ENCODE measurements around the gene KRTAP10-8.
"Not testable (repeated sequence)": the region's sequence is repeated elsewhere in the genome, so short reads cannot be mapped to it uniquely, and the experiment has no call there.

KRTAP10-8 gene

DNA sequence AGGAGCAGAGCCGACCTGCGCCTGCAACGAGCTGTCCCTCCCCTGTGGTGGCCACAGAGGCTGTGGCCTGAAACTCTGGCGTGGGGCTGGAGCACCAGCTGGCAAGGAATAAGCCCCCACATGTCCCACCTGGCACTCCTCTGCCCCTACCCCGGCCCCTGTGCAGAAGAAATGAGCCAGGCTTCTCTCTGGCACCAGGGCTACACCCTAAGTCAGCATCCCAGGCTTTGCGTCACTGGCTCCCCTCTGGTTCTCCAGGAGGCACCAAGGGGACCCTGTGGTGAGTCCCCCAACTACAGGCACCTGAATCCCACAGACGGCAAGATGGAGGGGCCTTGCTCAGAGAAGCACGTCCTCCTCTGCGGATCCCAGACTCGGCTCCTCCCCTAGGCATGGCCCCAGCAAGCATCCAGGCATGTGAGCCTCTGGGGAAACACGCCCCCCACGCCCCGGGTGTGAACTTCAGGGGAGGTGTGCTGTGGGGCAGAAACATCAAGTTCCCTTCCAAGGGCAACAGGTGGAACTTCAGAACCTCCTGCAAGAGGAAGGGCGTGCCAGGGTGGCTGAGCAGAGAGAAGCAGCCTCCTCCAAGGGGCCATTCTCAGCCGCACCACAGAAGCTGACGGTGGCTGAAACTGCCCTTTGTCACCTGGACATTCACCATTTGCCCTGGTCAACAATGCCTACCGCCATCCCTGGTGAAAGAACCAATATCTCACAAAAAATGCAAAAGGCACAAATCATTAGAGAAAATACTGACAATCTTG lies 8.6 kb upstream of the KRTAP10-8 start:
- H3K4me3 ChIP-seq (ENCODE audit: low read length), result no peak overlapping the region
- no peak for DNase-seq (ENCODE audit: low read depth)
- TF ChIP-seq, protein P1, sequence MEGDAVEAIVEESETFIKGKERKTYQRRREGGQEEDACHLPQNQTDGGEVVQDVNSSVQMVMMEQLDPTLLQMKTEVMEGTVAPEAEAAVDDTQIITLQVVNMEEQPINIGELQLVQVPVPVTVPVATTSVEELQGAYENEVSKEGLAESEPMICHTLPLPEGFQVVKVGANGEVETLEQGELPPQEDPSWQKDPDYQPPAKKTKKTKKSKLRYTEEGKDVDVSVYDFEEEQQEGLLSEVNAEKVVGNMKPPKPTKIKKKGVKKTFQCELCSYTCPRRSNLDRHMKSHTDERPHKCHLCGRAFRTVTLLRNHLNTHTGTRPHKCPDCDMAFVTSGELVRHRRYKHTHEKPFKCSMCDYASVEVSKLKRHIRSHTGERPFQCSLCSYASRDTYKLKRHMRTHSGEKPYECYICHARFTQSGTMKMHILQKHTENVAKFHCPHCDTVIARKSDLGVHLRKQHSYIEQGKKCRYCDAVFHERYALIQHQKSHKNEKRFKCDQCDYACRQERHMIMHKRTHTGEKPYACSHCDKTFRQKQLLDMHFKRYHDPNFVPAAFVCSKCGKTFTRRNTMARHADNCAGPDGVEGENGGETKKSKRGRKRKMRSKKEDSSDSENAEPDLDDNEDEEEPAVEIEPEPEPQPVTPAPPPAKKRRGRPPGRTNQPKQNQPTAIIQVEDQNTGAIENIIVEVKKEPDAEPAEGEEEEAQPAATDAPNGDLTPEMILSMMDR (conservative IDR thresholded peaks at IDR 0.05; ENCODE audit: low read depth, low read length), result no peak

DNA sequence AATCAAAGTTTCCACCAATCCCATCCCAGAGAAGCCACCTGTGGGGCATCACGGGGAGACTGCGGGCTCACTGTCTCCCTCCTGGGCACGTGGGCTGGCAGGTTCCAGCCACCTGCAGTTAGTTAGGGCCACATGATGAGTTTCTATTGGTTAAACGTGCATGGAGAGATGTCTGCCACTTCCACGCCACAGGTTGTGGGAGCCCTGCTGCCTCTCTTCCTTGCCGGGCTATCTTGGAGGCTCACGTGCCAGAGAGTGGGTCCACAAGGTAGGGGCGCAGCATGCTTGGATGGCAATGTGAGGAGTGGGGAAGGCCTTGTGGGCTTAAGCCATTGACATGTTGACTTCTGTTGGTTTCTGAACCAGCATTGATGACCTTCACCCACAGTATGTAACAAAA lies 8.0 kb upstream of the KRTAP10-8 start:
- TF ChIP-seq, protein P1 (conservative IDR thresholded peaks at IDR 0.05; ENCODE audit: low read depth, low read length), result no peak
- H3K4me3 ChIP-seq (ENCODE audit: low read length), result no peak overlapping the region
- no peak for DNase-seq (ENCODE audit: low read depth)

DNA sequence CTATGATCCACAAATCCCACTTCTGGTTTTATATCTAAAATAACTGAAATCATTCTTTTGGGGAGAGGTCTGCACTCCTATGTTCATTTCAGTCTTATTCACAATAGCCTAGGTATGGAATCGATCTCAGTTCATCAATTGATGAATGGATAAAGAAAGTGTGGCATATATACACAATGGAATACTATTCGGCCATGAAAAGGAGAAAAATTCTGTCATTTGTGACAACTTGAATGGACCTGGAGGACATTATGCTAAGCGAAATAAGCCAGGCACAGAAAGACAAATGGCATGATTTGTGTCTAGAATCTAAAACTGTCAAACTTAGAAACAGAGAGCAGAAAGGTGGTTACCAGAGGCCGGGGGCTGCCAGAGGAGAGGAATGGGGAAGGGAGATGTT lies 5.4 kb upstream of the KRTAP10-8 start:
- no peak overlapping the region for H3K4me3 ChIP-seq (ENCODE audit: low read length)
- TF ChIP-seq, protein P1 (conservative IDR thresholded peaks at IDR 0.05; ENCODE audit: low read depth, low read length), result no peak
- no peak for DNase-seq (ENCODE audit: low read depth)

DNA sequence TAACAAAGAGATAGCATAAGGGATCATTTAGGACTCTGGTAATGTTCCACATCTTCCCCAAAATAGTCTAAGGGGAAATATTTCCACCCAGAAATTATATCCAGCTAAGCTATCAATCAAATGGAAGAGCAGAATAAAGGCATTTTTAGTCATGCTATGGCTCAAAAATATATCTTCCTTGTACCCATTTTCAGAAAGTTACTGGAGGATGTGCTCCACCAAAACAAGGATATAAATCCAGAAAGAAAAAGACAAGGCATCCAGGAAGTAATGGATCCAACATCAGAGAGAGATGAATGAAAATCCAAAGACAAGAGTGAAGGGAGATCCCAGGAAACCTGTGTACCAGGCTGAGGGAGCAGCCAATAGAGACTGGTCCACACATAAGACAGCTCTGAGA lies 2.7 kb upstream of the KRTAP10-8 start:
- H3K4me3 ChIP-seq (ENCODE audit: low read length), result no peak overlapping the region
- TF ChIP-seq, protein P1 (conservative IDR thresholded peaks at IDR 0.05; ENCODE audit: low read depth, low read length), result no peak
- DNase-seq (ENCODE audit: low read depth), result no peak

DNA sequence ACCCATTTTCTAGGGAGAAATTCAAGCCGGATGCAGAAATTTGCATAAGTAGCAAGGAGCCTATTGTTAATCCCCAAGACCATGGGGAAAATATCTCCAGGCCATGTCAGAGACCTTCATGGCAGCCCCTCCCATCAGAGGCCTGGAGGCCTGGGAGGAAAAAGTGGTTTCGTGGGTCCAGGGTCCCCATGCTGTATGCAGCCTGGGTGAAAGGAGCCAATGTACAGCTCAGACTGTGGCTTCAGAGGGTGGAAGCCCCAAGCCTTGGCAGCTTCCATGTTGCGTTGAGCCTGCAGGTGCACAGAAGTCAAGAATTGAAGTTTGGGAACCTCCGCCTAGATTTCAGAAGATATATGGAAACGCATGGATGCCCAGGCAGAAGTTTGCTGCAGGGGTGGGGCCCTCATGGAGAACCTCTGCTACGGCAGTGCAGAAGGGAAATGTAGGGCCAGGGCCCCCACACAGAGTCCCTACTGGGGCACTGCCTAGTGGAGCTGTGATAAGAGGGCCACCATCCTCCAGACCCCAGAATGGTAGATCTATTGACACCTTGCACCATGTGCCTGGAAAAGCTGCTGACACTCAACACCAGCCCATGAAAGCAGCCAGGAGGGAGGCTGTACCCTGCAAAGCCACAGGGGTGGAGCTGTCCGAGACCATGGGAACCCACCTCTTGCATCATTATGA lies 1.6 kb upstream of the KRTAP10-8 start:
- not testable (repeated sequence) for DNase-seq (ENCODE audit: low read depth); H3K4me3 ChIP-seq (ENCODE audit: low read length)

DNA sequence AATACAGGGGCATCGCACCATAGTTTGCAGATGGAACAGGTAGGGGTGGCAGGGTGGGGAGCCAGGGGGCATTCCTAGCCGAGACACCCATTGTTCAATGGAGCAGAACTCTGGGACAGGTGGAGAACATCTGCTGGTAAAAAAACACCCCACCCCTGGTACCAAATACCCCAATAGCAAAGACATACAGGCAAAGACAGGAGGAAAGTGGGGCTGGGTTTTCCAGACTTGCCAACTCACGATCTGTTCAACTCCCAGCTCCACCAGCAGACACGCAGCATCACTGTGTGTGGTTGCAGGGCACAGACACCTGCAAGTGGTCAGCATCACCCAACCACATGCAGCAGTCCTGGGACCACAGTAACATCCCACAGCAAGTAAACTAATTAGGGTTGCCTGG lies 328 bp upstream of the KRTAP10-8 start:
- H3K4me3 ChIP-seq (ENCODE audit: low read length), result no peak overlapping the region
- DNase-seq (ENCODE audit: low read depth), result no peak
- TF ChIP-seq, protein P1 (conservative IDR thresholded peaks at IDR 0.05; ENCODE audit: low read depth, low read length), result no peak

DNA sequence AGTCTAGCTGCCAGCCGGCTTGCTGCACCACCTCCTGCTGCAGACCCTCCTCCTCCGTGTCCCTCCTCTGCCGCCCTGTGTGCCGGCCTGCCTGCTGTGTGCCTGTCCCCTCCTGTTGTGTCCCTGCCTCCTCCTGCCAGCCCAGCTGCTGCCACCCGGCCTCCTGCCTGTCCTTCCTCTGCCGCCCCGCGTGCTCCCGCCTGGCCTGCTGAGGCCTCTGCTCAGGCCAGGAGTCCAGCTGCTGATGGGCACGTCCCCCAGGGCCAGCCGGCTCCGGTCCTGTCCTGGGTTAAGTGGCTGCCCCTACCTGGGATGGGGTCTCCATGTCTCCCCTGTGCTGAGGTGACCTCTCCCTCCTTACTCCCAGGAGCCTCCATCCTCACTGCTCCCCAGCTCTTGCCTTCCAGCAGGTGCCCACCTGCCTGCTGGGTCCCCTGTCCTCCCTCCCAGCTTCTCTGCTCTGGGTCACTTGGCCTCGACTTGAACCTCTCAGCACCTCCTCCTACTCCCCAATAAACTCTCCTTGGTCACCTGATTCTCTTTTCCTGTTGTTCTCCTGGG lies 870 bp downstream of the KRTAP10-8 start:
- DNase-seq (ENCODE audit: low read depth), result no peak
- TF ChIP-seq, protein P1 (conservative IDR thresholded peaks at IDR 0.05; ENCODE audit: low read depth, low read length), result no peak

More for the DNA sequence above, 870 bp downstream of the KRTAP10-8 start:
- no peak overlapping the region for H3K4me3 ChIP-seq (ENCODE audit: low read length)
